Activated CD8-positive, alpha-beta memory T cell treated with anti-CD3 and anti-CD28 coated beads, Interleukin-2, amount 50 U/mL, for 1 hour (primary cell): Measurements from ENCODE around the gene ATF6B.
"Not testable (repeated sequence)": the region's sequence is repeated elsewhere in the genome, so short reads cannot be mapped to it uniquely, and the experiment has no call there.

Experiments used
- DNase-seq: peaks from one replicate; pipeline ENCODE4 v3.0.0-alpha.2; 2020; ENCODE audit errors: extremely low read depth

Gene ATF6B

DNA sequence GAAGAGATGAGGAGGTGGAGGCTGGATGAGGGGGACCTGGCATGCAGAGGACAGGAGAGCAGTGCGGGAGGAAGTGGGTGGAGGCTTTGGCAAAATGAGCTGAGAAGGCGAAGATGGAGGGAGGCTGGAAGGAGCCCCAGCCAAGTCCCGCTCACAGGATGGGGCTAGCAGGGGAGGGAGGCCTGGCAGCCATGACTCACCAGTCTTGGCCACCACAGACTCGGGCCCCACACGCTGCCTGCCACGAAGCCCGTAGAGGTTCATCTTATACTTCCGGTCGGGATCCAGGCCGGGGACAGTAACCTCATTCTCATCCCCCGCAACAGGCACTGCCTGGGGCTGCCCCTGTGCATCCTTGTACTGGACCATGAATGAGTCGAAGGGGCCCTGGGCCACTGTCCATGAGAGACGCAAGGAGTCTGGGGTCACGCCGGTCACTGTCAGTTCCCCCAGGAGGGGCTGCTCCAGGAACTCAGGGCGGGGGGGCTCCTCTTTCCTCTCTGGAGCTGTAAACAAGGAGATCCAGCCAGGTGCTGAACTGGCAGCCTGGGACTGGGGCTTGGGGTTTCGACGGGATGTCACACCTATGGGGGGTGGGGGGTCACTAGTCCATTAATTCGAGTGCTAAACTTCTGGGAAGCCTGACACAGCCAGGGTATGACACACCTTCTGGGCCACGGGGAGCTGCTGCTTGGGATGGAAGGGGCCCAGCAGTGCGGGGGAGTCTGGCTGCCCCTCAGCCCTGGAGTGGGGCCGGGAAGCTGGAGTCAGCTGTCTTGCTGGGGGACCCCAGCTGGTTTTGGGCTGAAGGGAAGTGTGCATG, 46.7 kb downstream of the ATF6B start:
- no peak for DNase-seq

DNA sequence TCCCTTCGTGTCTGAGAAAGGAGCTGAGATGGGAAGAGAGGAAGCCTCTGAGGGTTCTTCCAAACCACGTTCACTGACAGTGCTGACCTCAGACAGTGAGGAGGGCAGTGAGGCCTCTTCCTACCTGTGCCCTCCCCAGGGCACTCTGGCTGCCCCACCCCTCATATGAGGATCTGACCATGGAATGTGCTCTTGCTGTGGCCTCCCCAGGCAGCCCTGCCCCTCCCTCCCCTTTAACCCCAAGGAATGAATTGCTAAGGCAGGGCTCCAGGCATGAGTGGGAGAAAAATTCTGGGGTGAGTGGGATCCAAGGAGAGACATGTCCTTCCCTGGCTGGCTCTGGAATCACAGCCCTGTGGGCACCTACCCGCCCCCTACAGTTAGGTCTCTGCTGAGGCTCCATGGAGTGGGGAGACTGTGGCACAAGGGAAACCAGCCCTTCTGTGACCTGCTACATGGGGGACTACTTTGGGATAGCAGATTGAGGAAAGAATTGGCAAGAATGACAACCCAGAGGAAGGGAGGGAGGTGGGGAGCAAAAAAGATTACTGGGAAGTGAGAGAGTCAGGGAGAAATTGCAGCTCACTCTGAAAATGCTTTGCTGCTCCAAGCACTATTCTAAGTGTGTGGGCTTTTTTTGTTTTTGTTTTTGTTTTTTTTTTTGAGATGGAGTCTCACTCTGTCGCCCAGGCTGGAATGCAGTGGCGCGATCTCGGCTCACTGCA, 48.3 kb downstream of the ATF6B start:
- no peak for DNase-seq

GRCh38 chr6:32076321-32076809, 51.7 kb downstream of the ATF6B start:
- no peak for DNase-seq

GRCh38 chr6:32075781-32076180, 52.3 kb downstream of the ATF6B start:
- DNase-seq, result no peak

- DNase-seq, result no peak
Measured at GRCh38 chr6:32074996-32075532, 53.0 kb downstream of the ATF6B start.

DNA sequence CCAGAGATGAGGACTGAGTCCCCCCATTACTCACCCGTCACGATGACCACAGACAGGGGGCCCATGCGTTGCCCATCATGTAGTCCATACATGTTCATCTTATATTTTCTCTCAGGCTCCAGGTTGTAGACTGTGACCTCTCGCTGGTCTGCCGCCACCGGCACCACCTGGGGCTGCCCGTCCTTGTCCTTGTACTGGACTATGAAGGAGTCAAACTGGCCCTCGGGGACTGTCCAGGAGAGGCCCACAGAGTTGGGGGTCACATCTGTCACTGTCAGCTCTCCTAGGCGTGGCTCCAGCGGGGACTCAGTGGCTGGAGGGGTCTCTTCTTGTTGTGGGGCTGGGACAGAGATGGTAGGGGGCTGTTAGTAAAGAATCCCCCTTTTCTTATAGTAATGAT, 54.4 kb downstream of the ATF6B start:
- DNase-seq, result no peak

DNA sequence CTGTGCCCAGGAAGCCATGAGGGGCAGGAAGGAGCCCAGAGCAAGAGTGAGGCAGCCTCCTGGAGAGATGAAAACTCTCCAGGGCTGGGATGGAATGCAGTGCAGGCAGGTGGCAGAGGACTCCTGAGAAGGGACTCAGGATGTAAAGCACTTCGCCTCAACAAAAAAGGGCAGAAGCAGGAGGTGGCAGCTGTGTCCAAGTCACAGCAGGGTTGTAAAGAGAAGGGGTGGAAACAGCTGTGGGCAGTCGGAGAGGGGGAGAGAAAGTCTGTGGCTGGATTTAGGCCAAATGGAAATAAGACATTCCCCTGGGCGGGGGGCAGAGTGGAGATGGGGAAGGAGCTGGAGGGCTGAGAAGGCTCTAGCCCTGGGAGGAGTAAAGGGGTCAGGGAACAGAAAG, 54.9 kb downstream of the ATF6B start:
- DNase-seq, result no peak

- no peak for DNase-seq
Measured at GRCh38 chr6:32070814-32071543, 57.1 kb downstream of the ATF6B start.

GRCh38 chr6:32069878-32070515, 58.0 kb downstream of the ATF6B start:
- DNase-seq, result no peak

- no peak for DNase-seq
Measured at GRCh38 chr6:32069460-32069859, 58.6 kb downstream of the ATF6B start.

DNA sequence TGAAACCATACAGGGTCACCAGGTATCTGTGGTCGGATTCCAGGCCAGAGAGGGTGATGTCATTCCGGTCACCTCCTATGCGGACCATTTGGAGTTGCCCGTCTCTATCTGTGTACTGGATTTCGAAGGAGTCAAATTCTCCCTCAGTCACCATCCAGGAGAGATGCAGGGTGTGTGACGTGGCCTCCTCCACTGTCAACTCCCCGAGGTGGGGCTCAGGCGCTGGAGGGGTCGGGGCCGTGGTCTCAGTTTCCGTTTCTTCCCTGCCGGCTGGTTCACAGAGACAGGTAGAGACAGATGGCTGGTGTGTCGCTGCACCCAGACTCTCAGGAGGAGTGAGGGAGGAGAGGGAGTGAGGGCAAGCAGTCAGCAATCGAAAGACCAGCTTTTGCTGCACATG, 59.2 kb downstream of the ATF6B start:
- DNase-seq, result no peak

- DNase-seq, result not testable (repeated sequence)
Measured at GRCh38 chr6:32068315-32068714, 59.7 kb downstream of the ATF6B start.

- not testable (repeated sequence) for DNase-seq
Measured at GRCh38 chr6:32067521-32067920, 60.5 kb downstream of the ATF6B start.
